A673 (cell line): Measurements from ENCODE around the gene NHERF2. TPM values are rescaled to one million over a fixed set of nuclear protein-coding genes. Genes with fewer than 3 reads are reported as not detected.

Source experiments
- BruUV-seq: library from RNA; stranded (reverse); fragments of 400-500 nt; replicated peaks from 2 replicates; lab custom pipeline; 2021; lab: Mats Ljungman, UMichigan
- CTCF ChIA-PET: fragments of 300-600 bp; sonication (Branson Sonifier 250); formaldehyde crosslinking; loops from one replicate; lab custom pipeline; 2022; ENCODE audit warnings: antibody characterized with exemption; lab: Charles Lee
- POLR2A ChIA-PET: fragments of 300-600 bp; sonication (Branson Sonifier 250); formaldehyde crosslinking; loops from one replicate; lab custom pipeline; 2022; ENCODE audit warnings: antibody characterized with exemption; ENCODE audit not compliant: low non-redundant PET; lab: Charles Lee
- DNase-seq: peaks from one replicate; pipeline ENCODE4 v3.0.0-alpha.2; 2015; ENCODE audit warnings: low spot score
- H3K27ac ChIP-seq: fragments of 200-600 bp; sonication (generic); 2 replicates; pipeline ENCODE4 v1.5.1; 2016; ENCODE audit warnings: mixed run types, low read depth, mild to moderate bottlenecking, mixed read lengths, antibody characterized with exemption, low read length; ENCODE audit not compliant: poor library complexity, severe bottlenecking
- H3K27me3 ChIP-seq: fragments of 200-600 bp; sonication (generic); replicated peaks from 2 replicates; pipeline ENCODE4 v1.6.1; 2017; ENCODE audit warnings: mixed run types, low read depth, mild to moderate bottlenecking, mixed read lengths, antibody characterized with exemption, low read length; ENCODE audit not compliant: insufficient read depth, poor library complexity
- H3K36me3 ChIP-seq: fragments of 200-600 bp; sonication (generic); 2 replicates; pipeline ENCODE4 v1.6.1; 2016; ENCODE audit warnings: mixed run types, mild to moderate bottlenecking, mixed read lengths, antibody characterized with exemption, low read length; ENCODE audit not compliant: insufficient read depth, poor library complexity, severe bottlenecking
- H3K4me1 ChIP-seq: fragments of 200-600 bp; sonication (generic); 2 replicates; pipeline ENCODE4 v1.6.1; 2017; ENCODE audit warnings: mixed run types, mild to moderate bottlenecking, mixed read lengths, antibody characterized with exemption, low read length; ENCODE audit not compliant: insufficient read depth, poor library complexity, severe bottlenecking
- H3K4me3 ChIP-seq: fragments of 200-600 bp; sonication (generic); 2 replicates; pipeline ENCODE4 v1.5.1; 2016; ENCODE audit warnings: low read depth, mixed run types, mild to moderate bottlenecking, mixed read lengths, low read length; ENCODE audit not compliant: poor library complexity, severe bottlenecking
- H3K9me3 ChIP-seq: fragments of 200-600 bp; sonication (generic); 2 replicates; pipeline ENCODE4 v1.6.1; 2016; ENCODE audit warnings: mixed run types, low read depth, mild to moderate bottlenecking, mixed read lengths, antibody characterized with exemption, low read length; ENCODE audit not compliant: poor library complexity, severe bottlenecking
- EZH2 ChIP-seq: fragments of 200-600 bp; sonication (generic); IDR thresholded peaks from 2 replicates; pipeline ENCODE4 v1.6.1; 2017; ENCODE audit warnings: borderline replicate concordance, low read depth, mild to moderate bottlenecking, mixed read lengths, antibody characterized with exemption, low read length; ENCODE audit not compliant: poor library complexity, severe bottlenecking
- intact Hi-C: fragments of 100-400 bp; cut with micrococcal nuclease; formaldehyde crosslinking; loops from one replicate; pipeline ENCODE4 v1.10.0; 2022; ENCODE audit not compliant: unreplicated experiment
- total RNA-seq: library from RNA; stranded (reverse); gene quantifications from 2 replicates; pipeline ENCODE4 v1.2.3, GENCODE V29; 2021
- TF ChIP-seq, protein P1 (sequence below): fragments of 300-800, 200-600 bp; sonication (generic); conservative IDR thresholded peaks from 2 replicates; pipeline ENCODE4 v1.5.1; 2017; ENCODE audit warnings: low read depth, mild to moderate bottlenecking, antibody characterized with exemption, low read length, moderate library complexity, mixed read lengths

NHERF2 gene
- total RNA-seq, 1 experiment from 2014 or later: 19.5 TPM

DNA sequence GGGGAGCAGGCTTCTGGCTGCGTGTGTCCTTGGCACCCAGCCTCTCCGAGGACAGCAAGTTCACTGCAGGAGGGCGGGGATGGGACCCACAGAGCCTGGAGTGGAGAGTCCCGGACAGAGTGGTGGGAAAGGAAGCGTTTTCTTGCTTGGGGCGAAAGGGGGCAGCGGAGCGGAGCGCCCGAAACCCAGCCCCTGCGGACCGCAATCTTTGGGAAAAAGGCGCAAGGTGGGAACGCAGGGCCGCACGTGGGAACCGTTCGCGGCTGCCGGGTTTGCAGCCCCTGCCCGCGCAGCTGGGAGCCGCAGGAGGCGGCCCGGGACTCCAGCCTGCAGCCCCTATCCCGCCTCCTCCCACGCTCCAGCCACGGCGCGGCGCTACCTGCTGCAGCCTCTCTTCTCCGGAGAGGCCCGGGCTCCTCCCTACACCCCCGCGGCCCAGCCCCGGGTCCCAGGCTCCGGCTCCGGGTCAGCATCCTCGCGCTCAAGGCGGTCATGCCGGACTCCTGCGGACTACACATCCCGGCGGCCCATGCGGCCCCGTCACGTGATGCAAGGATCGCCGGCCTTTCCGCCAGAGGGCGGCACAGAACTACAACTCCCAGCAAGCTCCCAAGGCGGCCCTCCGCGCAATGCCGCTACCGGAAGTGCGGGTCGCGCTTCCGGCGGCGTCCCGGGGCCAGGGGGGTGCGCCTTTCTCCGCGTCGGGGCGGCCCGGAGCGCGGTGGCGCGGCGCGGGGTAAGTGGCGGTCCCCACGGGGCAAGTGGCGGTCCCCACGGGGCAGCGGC lies 20.8 kb downstream of the NHERF2 start, which contains the start of the genes NTHL1 and TSC2:
NTHL1 (minus strand) TSS at position 505 of the 786 bp plus-strand sequence; CDS start at position 494, 11 bp downstream.
TSC2 (plus strand) TSS at position 656 of the 786 bp plus-strand sequence. CDS start 631 bp downstream, outside the sequence.
- TSS peak; percentile 22 for BruUV-seq
- H3K27ac ChIP-seq: peak within 1 kb of the TSS; percentile 67
- peak; percentile 97 for DNase-seq
- ChIA-PET POLR2A (no interaction called here), CTCF (interaction anchor here (0.9 kb wide), 1 partner anchor 43 kb away, joined by 4 read pairs; no protein-coding TSS in a partner anchor)
- H3K27me3 ChIP-seq: no peaks in the 10 kb centered on the region
- no peaks in the 10 kb centered on the region for H3K9me3 ChIP-seq
- TF ChIP-seq, protein P1, sequence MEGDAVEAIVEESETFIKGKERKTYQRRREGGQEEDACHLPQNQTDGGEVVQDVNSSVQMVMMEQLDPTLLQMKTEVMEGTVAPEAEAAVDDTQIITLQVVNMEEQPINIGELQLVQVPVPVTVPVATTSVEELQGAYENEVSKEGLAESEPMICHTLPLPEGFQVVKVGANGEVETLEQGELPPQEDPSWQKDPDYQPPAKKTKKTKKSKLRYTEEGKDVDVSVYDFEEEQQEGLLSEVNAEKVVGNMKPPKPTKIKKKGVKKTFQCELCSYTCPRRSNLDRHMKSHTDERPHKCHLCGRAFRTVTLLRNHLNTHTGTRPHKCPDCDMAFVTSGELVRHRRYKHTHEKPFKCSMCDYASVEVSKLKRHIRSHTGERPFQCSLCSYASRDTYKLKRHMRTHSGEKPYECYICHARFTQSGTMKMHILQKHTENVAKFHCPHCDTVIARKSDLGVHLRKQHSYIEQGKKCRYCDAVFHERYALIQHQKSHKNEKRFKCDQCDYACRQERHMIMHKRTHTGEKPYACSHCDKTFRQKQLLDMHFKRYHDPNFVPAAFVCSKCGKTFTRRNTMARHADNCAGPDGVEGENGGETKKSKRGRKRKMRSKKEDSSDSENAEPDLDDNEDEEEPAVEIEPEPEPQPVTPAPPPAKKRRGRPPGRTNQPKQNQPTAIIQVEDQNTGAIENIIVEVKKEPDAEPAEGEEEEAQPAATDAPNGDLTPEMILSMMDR: no peak; the same call in 1 of the 2 replicates
- no peak for TF ChIP-seq EZH2
- H3K4me1 ChIP-seq: no peaks in the 10 kb centered on the region
- H3K36me3 ChIP-seq: peaks cover 12% of the 10 kb centered on the region
- H3K4me3 ChIP-seq: peak within 1 kb of the TSS; percentile 93
- intact Hi-C loops: no loop called here

DNA sequence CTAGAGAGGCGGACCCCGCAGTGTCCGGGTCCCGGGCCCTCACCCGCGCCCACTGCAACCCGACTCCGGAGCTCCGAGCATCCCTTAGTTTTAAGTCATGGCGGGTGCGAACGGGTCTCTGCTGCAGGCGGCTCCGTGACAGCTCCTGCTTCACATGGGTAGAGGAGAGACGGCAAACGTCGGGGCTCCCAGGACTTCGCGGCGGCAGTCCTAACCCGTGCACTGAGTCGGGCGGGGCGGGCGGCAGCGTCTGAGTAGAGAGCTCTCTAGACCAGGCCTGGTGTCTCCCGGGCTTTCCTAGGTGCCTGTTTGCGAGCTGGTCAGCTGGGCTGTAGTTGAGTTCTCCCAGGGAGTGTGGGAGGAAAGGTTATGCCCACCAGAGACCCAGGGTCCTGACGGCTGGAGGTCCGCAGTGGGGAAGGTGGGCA lies 21.4 kb downstream of the NHERF2 start:
- H3K4me1 ChIP-seq: no peaks in the 10 kb centered on the region
- CTCF ChIA-PET: interaction anchor here (0.9 kb wide), 1 partner anchor 44 kb away, joined by 4 read pairs; no protein-coding TSS in a partner anchor
- no peak for DNase-seq
- BruUV-seq: TSS peak; percentile 76
- peak overlapping the region; percentile 67 for H3K27ac ChIP-seq
- TF ChIP-seq, protein P1: no peak
- no peak for TF ChIP-seq EZH2
- intact Hi-C loops: no loop called here
- POLR2A ChIA-PET: no interaction called here
- peaks cover 12% of the 10 kb centered on the region for H3K36me3 ChIP-seq
- H3K27me3 ChIP-seq: no peaks in the 10 kb centered on the region
- no peaks in the 10 kb centered on the region for H3K9me3 ChIP-seq
- H3K4me3 ChIP-seq: peak overlapping the region; percentile 93

DNA sequence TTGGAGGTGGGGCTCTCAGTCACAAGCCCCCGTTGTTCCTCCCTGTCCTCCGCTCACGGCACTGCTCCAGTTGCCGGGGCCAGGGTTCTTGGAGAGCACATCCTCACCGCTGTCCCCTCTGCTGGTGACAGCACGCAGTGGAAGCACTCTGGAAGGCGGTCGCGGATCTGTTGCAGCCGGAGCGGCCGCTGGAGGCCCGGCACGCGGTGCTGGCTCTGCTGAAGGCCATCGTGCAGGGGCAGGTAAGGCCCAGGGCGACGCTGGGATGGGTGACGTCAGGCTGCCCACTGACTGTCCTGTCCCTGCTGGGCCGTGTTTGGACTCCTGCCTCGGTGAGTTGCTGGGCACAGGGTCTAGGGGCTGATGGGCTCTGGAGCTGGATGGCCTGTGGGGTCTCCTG lies 26.5 kb downstream of the NHERF2 start:
- ChIA-PET CTCF (no interaction called here), POLR2A (no interaction called here)

More for the DNA sequence above, 26.5 kb downstream of the NHERF2 start:
- H3K36me3 ChIP-seq: peaks cover 12% of the 10 kb centered on the region
- no peak overlapping the region for H3K27ac ChIP-seq
- TF ChIP-seq, protein P1: no peak
- no peak for TF ChIP-seq EZH2
- no peaks in the 10 kb centered on the region for H3K4me1 ChIP-seq
- no peaks in the 10 kb centered on the region for H3K9me3 ChIP-seq
- H3K27me3 ChIP-seq: no peaks in the 10 kb centered on the region
- DNase-seq: no peak
- no TSS peak for BruUV-seq
- intact Hi-C loops: no loop called here
- no peak overlapping the region for H3K4me3 ChIP-seq
